Measurements from ENCODE around the gene TTLL8. TPM values are rescaled to one million over a fixed set of nuclear protein-coding genes. Genes with fewer than 3 reads are reported as not detected.

TTLL8 gene
- total RNA-seq, 1 experiment from 2014 or later: not detected

GRCh38 chr22:50008151-50009040 lies 49.7 kb downstream of the TTLL8 start:
- peak overlapping the region; percentile 39; the same call in 1 of the 2 replicates for H3K14ac ChIP-seq (ENCODE audit: insufficient read depth, low read length)
- no peaks in the 10 kb centered on the region for H3K79me2 ChIP-seq (ENCODE audit: insufficient read depth, low read length)
- H4K91ac ChIP-seq (ENCODE audit: insufficient read length, low read depth, low read length): no peak overlapping the region
- peak; percentile 27 for DNase-seq
- no peak overlapping the region for H2BK5ac ChIP-seq (ENCODE audit: insufficient read length, low read length)
- H3K27me3 ChIP-seq (ENCODE audit: insufficient read depth, low read length): no peaks in the 10 kb centered on the region; the same call in 1 of the 2 replicates
- H3K23ac ChIP-seq (ENCODE audit: insufficient read length, low read depth, low read length): no peak overlapping the region
- no peak overlapping the region for H3T11ph ChIP-seq (ENCODE audit: low read length)
- no peak overlapping the region for H3K27ac ChIP-seq (ENCODE audit: insufficient read length, low read depth, low read length)
- no peak overlapping the region for H2BK12ac ChIP-seq (ENCODE audit: insufficient read length, low read depth, low read length)
- no peak overlapping the region for H3K9ac ChIP-seq (ENCODE audit: extremely low read depth, insufficient read length, low read length)
- no peak overlapping the region for H2AK5ac ChIP-seq (ENCODE audit: insufficient read length, low read length)
- peaks cover 21% of the 10 kb centered on the region for H3K27me3 Mint-ChIP-seq (ENCODE audit: low read depth)
- peaks cover 11 to 30% of the 10 kb centered on the region in 2 experiments; a peak in 3 of 4 replicates for H3K4me1 Mint-ChIP-seq
- H4K5ac ChIP-seq (ENCODE audit: insufficient read length, low read depth, low read length): no peak overlapping the region
- no peaks in the 10 kb centered on the region; a peak in 1 of 5 replicates for H3K9me3 Mint-ChIP-seq
- H3K27ac Mint-ChIP-seq: no peak overlapping the region
- no peak for TF ChIP-seq CTCF (conservative IDR thresholded peaks at IDR 0.05)
- H3K36me3 Mint-ChIP-seq (ENCODE audit: insufficient read depth in 1 of 3, low read depth in 3 of 3): no peaks in the 10 kb centered on the region
- no peak overlapping the region for H4K8ac ChIP-seq (replicated peaks; ENCODE audit: insufficient read length, low read depth, low read length)
- peak overlapping the region in 1 of 2 experiments; percentile 32; a peak in 1 of 5 replicates for H3K4me3 Mint-ChIP-seq
- H3K9me3 ChIP-seq (ENCODE audit: control insufficient read depth, low read depth, low read length): no peaks in the 10 kb centered on the region
- H4K20me1 ChIP-seq (ENCODE audit: control insufficient read depth, insufficient read depth, insufficient read length): no peaks in the 10 kb centered on the region
- no peak overlapping the region for H2BK20ac ChIP-seq (ENCODE audit: low read depth, low read length, poor library complexity, severe bottlenecking)
- no peaks in the 10 kb centered on the region for H3K4me1 ChIP-seq (ENCODE audit: insufficient read depth, low read length)
- no peak overlapping the region for H2BK120ac ChIP-seq (ENCODE audit: low read depth, low read length, poor library complexity, severe bottlenecking)
- H3K23me2 ChIP-seq (ENCODE audit: insufficient read length, low read depth, low read length, poor library complexity, severe bottlenecking): no peaks in the 10 kb centered on the region
- H3K56ac ChIP-seq (ENCODE audit: insufficient read length, low read depth, low read length): no peak overlapping the region
- no peak overlapping the region for H2AFZ ChIP-seq (ENCODE audit: low read length)
- H3K4ac ChIP-seq (ENCODE audit: low read depth, low read length): no peak overlapping the region
- WGBS (ENCODE audit: extremely low coverage, insufficient read length, low lambda C conversion rate): no CpG with 5 or more reads among the region's 24 CpGs
- no peak overlapping the region for H3K18ac ChIP-seq (ENCODE audit: insufficient read length, low read depth, low read length)
- H2BK15ac ChIP-seq (ENCODE audit: low read depth, low read length): no peak overlapping the region
- no peaks in the 10 kb centered on the region for H3K79me1 ChIP-seq (ENCODE audit: insufficient read depth, low read depth, low read length, poor library complexity, severe bottlenecking)
- H3K4me2 ChIP-seq (ENCODE audit: insufficient read depth, insufficient read length, low read length): no peak overlapping the region
